ENCODE data around the gene NCF4. TPM values are rescaled to one million over a fixed set of nuclear protein-coding genes. Genes with fewer than 3 reads are reported as not detected.

Gene NCF4
- total RNA-seq, 1 experiment from 2014 or later: not detected

GRCh38 chr22:36918586-36919284 is 57.9 kb downstream of the NCF4 start:
- Histone ChIP-seq H3K4me3 (ENCODE audit: low read depth, low read length, poor library complexity, severe bottlenecking) (no peak overlapping the region), H3K4me1 (ENCODE audit: insufficient read depth, low read length, poor library complexity, severe bottlenecking) (no peaks in the 10 kb centered on the region), H3K36me3 (ENCODE audit: insufficient read depth, low read length, poor library complexity, severe bottlenecking) (no peaks in the 10 kb centered on the region), H3K27ac (ENCODE audit: low read depth, low read length, poor library complexity, severe bottlenecking) (no peak overlapping the region), H3K9me3 (ENCODE audit: low read depth, low read length, poor library complexity, severe bottlenecking) (no peaks in the 10 kb centered on the region), H3K27me3 (replicated peaks; ENCODE audit: insufficient read depth, low read depth, low read length, poor library complexity) (peaks cover 26% of the 10 kb centered on the region)
- no peak for DNase-seq (ENCODE audit: low spot score)
- POLR2A ChIA-PET (ENCODE audit: low non-redundant PET): interaction anchor here (0.6 kb wide), 1 partner anchor 107 kb away, joined by 6 read pairs; no protein-coding TSS in a partner anchor
- BruUV-seq (replicated peaks): no TSS peak
- no peak for TF ChIP-seq EZH2 (IDR thresholded peaks at IDR 0.05; ENCODE audit: borderline replicate concordance, low read depth, low read length, poor library complexity, severe bottlenecking)
- TF ChIP-seq, protein P1, sequence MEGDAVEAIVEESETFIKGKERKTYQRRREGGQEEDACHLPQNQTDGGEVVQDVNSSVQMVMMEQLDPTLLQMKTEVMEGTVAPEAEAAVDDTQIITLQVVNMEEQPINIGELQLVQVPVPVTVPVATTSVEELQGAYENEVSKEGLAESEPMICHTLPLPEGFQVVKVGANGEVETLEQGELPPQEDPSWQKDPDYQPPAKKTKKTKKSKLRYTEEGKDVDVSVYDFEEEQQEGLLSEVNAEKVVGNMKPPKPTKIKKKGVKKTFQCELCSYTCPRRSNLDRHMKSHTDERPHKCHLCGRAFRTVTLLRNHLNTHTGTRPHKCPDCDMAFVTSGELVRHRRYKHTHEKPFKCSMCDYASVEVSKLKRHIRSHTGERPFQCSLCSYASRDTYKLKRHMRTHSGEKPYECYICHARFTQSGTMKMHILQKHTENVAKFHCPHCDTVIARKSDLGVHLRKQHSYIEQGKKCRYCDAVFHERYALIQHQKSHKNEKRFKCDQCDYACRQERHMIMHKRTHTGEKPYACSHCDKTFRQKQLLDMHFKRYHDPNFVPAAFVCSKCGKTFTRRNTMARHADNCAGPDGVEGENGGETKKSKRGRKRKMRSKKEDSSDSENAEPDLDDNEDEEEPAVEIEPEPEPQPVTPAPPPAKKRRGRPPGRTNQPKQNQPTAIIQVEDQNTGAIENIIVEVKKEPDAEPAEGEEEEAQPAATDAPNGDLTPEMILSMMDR (conservative IDR thresholded peaks at IDR 0.05; ENCODE audit: low read depth, low read length): no peak
- CTCF ChIA-PET: no interaction called here
- intact Hi-C loops (cut with micrococcal nuclease; ENCODE audit: unreplicated experiment): no loop called here

DNA sequence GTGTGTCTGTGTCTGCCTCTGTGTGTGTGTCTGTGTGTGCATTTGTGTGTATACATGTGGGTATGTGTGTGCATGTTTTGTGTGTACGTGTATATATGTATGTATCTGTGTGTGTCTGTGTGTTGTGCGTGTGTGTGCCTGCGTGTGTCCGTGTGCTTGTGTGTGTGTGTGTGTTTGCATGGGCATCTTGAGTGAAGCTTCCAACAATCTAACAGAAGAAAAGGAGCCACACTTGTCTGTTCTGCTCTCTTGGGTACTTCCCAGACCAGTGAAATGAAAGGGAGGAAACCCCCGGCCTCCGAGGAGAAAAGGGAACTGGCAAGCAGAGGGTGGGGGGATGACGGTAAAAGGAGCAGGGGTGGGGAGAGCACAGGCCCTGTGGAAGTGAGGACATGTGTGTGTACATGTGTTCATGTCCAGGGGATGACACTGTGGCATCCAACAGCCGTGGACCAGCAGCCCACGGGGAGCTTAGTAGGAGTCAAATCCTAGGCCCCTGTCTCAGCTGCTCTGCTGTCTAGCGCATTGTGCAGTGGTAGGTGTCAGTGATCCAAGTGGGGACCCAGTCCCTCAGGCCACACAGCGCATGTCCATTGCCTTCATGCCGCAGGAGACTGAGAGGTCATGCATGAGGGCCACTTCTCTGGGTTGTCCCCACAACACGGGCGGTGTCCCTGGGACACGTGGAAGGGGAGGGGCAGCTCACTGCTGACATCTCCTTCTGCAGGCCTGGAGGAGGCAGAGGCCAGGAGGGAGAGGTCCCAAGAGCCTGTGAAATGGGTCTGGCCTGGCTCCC is 60.7 kb downstream of the NCF4 start:
- Histone ChIP-seq H3K4me1 (ENCODE audit: insufficient read depth, low read length, poor library complexity, severe bottlenecking) (no peaks in the 10 kb centered on the region), H3K27ac (ENCODE audit: low read depth, low read length, poor library complexity, severe bottlenecking) (no peak overlapping the region), H3K27me3 (replicated peaks; ENCODE audit: insufficient read depth, low read depth, low read length, poor library complexity) (peaks cover 18% of the 10 kb centered on the region), H3K4me3 (ENCODE audit: low read depth, low read length, poor library complexity, severe bottlenecking) (no peak overlapping the region), H3K9me3 (ENCODE audit: low read depth, low read length, poor library complexity, severe bottlenecking) (no peaks in the 10 kb centered on the region), H3K36me3 (ENCODE audit: insufficient read depth, low read length, poor library complexity, severe bottlenecking) (no peaks in the 10 kb centered on the region)
- ChIA-PET POLR2A (ENCODE audit: low non-redundant PET) (no interaction called here), CTCF (no interaction called here)
- TF ChIP-seq, protein P1 (conservative IDR thresholded peaks at IDR 0.05; ENCODE audit: low read depth, low read length): no peak
- TF ChIP-seq EZH2 (IDR thresholded peaks at IDR 0.05; ENCODE audit: borderline replicate concordance, low read depth, low read length, poor library complexity, severe bottlenecking): no peak
- BruUV-seq (replicated peaks): no TSS peak
- intact Hi-C loops (cut with micrococcal nuclease; ENCODE audit: unreplicated experiment): no loop called here
- DNase-seq (ENCODE audit: low spot score): no peak

DNA sequence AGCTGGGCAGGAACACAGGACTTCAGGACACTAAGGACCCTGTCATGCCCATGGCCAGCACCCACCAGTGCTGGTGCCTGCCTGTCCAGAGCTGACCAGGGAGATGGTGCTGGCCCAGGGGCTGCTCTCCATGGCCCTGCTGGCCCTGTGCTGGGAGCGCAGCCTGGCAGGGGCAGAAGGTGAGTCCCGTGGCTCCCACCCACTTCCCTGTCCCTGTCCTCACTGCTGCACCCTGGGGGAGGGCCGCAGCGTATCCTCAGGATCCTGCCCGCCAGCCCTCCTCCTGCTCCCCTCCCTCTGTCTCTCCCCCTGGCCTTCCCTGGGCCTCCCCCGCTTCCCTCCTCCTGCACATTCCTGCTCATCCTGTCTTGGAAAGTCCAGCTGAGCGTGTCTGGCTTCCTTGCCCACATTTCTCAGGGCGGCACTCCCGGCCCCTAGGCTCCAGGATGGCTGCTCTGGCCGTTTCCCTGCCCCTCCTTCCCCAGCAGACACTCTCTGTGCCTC is 61.4 kb downstream of the NCF4 start:
- CTCF ChIA-PET: no interaction called here
- Histone ChIP-seq H3K4me3 (ENCODE audit: low read depth, low read length, poor library complexity, severe bottlenecking) (no peak overlapping the region), H3K27me3 (replicated peaks; ENCODE audit: insufficient read depth, low read depth, low read length, poor library complexity) (peaks cover 13% of the 10 kb centered on the region), H3K36me3 (ENCODE audit: insufficient read depth, low read length, poor library complexity, severe bottlenecking) (no peaks in the 10 kb centered on the region), H3K9me3 (ENCODE audit: low read depth, low read length, poor library complexity, severe bottlenecking) (no peaks in the 10 kb centered on the region), H3K4me1 (ENCODE audit: insufficient read depth, low read length, poor library complexity, severe bottlenecking) (no peaks in the 10 kb centered on the region), H3K27ac (ENCODE audit: low read depth, low read length, poor library complexity, severe bottlenecking) (no peak overlapping the region)
- TF ChIP-seq, protein P1 (conservative IDR thresholded peaks at IDR 0.05; ENCODE audit: low read depth, low read length): no peak
- no peak for TF ChIP-seq EZH2 (IDR thresholded peaks at IDR 0.05; ENCODE audit: borderline replicate concordance, low read depth, low read length, poor library complexity, severe bottlenecking)
- no TSS peak for BruUV-seq (replicated peaks)
- intact Hi-C loops (cut with micrococcal nuclease; ENCODE audit: unreplicated experiment): no loop called here
- DNase-seq (ENCODE audit: low spot score): no peak
- POLR2A ChIA-PET (ENCODE audit: low non-redundant PET): no interaction called here
